Mucosa of stomach (tissue), 1 donor: Measurements from ENCODE around the gene UBE2E2.

Experiments
- H3K27me3 ChIP-seq: one replicate; pipeline ENCODE4 v1.7.0; 2013; ENCODE audit warnings: mild to moderate bottlenecking, low read length; ENCODE audit not compliant: control insufficient read depth, insufficient read depth
- H3K36me3 ChIP-seq: one replicate; pipeline ENCODE4 v1.7.0; 2013; ENCODE audit warnings: low read length; ENCODE audit not compliant: control insufficient read depth, insufficient read depth
- H3K4me1 ChIP-seq: one replicate; pipeline ENCODE4 v1.7.0; 2013; ENCODE audit warnings: mild to moderate bottlenecking, low read length; ENCODE audit not compliant: control insufficient read depth, insufficient read depth
- H3K4me3 ChIP-seq: one replicate; pipeline ENCODE4 v1.7.0; 2013; ENCODE audit warnings: low read length
- H3K9ac ChIP-seq: one replicate; pipeline ENCODE4 v1.7.0; 2013; ENCODE audit warnings: mild to moderate bottlenecking, low read length, moderate library complexity
- H3K9me3 ChIP-seq: one replicate; pipeline ENCODE4 v1.7.0; 2013; ENCODE audit warnings: mild to moderate bottlenecking, low read length, moderate library complexity; ENCODE audit not compliant: control insufficient read depth
- donor health status: Pancreatic carcinoma.

Gene UBE2E2

GRCh38 chr3:23446301-23446700, 243.2 kb downstream of the UBE2E2 start:
- Histone ChIP-seq H3K4me1 (no peaks in the 10 kb centered on the region), H3K4me3 (no peak overlapping the region), H3K9ac (no peak overlapping the region), H3K9me3 (no peaks in the 10 kb centered on the region), H3K27me3 (no peaks in the 10 kb centered on the region), H3K36me3 (no peaks in the 10 kb centered on the region)

GRCh38 chr3:23448998-23449537, 245.9 kb downstream of the UBE2E2 start:
- Histone ChIP-seq H3K4me1 (no peaks in the 10 kb centered on the region), H3K9ac (no peak overlapping the region), H3K27me3 (no peaks in the 10 kb centered on the region), H3K4me3 (no peak overlapping the region), H3K36me3 (no peaks in the 10 kb centered on the region), H3K9me3 (no peaks in the 10 kb centered on the region)

- H3K4me1 ChIP-seq = no peaks in the 10 kb centered on the region
- no peak overlapping the region for H3K4me3 ChIP-seq
- H3K27me3 ChIP-seq = no peaks in the 10 kb centered on the region
Observed at GRCh38 chr3:23450051-23450450, 246.9 kb downstream of the UBE2E2 start.

GRCh38 chr3:23450806-23451205, 247.7 kb downstream of the UBE2E2 start:
- no peaks in the 10 kb centered on the region for H3K27me3 ChIP-seq
- H3K9ac ChIP-seq = no peak overlapping the region
- no peaks in the 10 kb centered on the region for H3K36me3 ChIP-seq
- no peaks in the 10 kb centered on the region for H3K4me1 ChIP-seq
- no peaks in the 10 kb centered on the region for H3K9me3 ChIP-seq
- no peak overlapping the region for H3K4me3 ChIP-seq

More at GRCh38 chr3:23450051-23450450, 246.9 kb downstream of the UBE2E2 start:
- H3K36me3 ChIP-seq = no peaks in the 10 kb centered on the region
- no peak overlapping the region for H3K9ac ChIP-seq
- no peaks in the 10 kb centered on the region for H3K9me3 ChIP-seq

GRCh38 chr3:23452408-23452807, 249.3 kb downstream of the UBE2E2 start:
- H3K4me3 ChIP-seq = no peak overlapping the region
- no peak overlapping the region for H3K9ac ChIP-seq
- no peaks in the 10 kb centered on the region for H3K27me3 ChIP-seq
- H3K9me3 ChIP-seq = no peaks in the 10 kb centered on the region
- no peaks in the 10 kb centered on the region for H3K36me3 ChIP-seq
- no peaks in the 10 kb centered on the region for H3K4me1 ChIP-seq

GRCh38 chr3:23455084-23455483, 252.0 kb downstream of the UBE2E2 start:
- H3K4me1 ChIP-seq = no peaks in the 10 kb centered on the region
- no peaks in the 10 kb centered on the region for H3K36me3 ChIP-seq
- H3K4me3 ChIP-seq = no peak overlapping the region
- no peaks in the 10 kb centered on the region for H3K9me3 ChIP-seq
- no peaks in the 10 kb centered on the region for H3K27me3 ChIP-seq
- no peak overlapping the region for H3K9ac ChIP-seq

- H3K36me3 ChIP-seq = no peaks in the 10 kb centered on the region
- no peak overlapping the region for H3K9ac ChIP-seq
- no peaks in the 10 kb centered on the region for H3K27me3 ChIP-seq
- H3K4me3 ChIP-seq = no peak overlapping the region
- no peaks in the 10 kb centered on the region for H3K4me1 ChIP-seq
- H3K9me3 ChIP-seq = no peaks in the 10 kb centered on the region
Observed at GRCh38 chr3:23455775-23456174, 252.6 kb downstream of the UBE2E2 start.

GRCh38 chr3:23457697-23458096, 254.6 kb downstream of the UBE2E2 start:
- H3K4me1 ChIP-seq = no peaks in the 10 kb centered on the region
- no peaks in the 10 kb centered on the region for H3K36me3 ChIP-seq
- no peak overlapping the region for H3K9ac ChIP-seq
- H3K9me3 ChIP-seq = no peaks in the 10 kb centered on the region
- no peaks in the 10 kb centered on the region for H3K27me3 ChIP-seq
- H3K4me3 ChIP-seq = no peak overlapping the region

- no peak overlapping the region for H3K4me3 ChIP-seq
- no peaks in the 10 kb centered on the region for H3K27me3 ChIP-seq
- H3K9ac ChIP-seq = no peak overlapping the region
- H3K36me3 ChIP-seq = no peaks in the 10 kb centered on the region
- H3K4me1 ChIP-seq = no peaks in the 10 kb centered on the region
- no peaks in the 10 kb centered on the region for H3K9me3 ChIP-seq
Observed at GRCh38 chr3:23459465-23459864, 256.3 kb downstream of the UBE2E2 start.

- H3K9me3 ChIP-seq = no peaks in the 10 kb centered on the region
- no peaks in the 10 kb centered on the region for H3K27me3 ChIP-seq
- no peaks in the 10 kb centered on the region for H3K4me1 ChIP-seq
- no peak overlapping the region for H3K9ac ChIP-seq
- H3K36me3 ChIP-seq = no peaks in the 10 kb centered on the region
- no peak overlapping the region for H3K4me3 ChIP-seq
Observed at GRCh38 chr3:23459889-23460546, 256.9 kb downstream of the UBE2E2 start.

- H3K36me3 ChIP-seq = no peaks in the 10 kb centered on the region
- H3K27me3 ChIP-seq = no peaks in the 10 kb centered on the region
- H3K4me3 ChIP-seq = no peak overlapping the region
- H3K9me3 ChIP-seq = no peaks in the 10 kb centered on the region
- H3K9ac ChIP-seq = no peak overlapping the region
- no peaks in the 10 kb centered on the region for H3K4me1 ChIP-seq
Observed at GRCh38 chr3:23461069-23461468, 257.9 kb downstream of the UBE2E2 start.

GRCh38 chr3:23463791-23464190, 260.7 kb downstream of the UBE2E2 start:
- Histone ChIP-seq H3K27me3 (no peaks in the 10 kb centered on the region), H3K36me3 (no peaks in the 10 kb centered on the region), H3K9ac (no peak overlapping the region), H3K9me3 (no peaks in the 10 kb centered on the region), H3K4me3 (no peak overlapping the region), H3K4me1 (no peaks in the 10 kb centered on the region)

- no peaks in the 10 kb centered on the region for H3K9me3 ChIP-seq
- no peak overlapping the region for H3K9ac ChIP-seq
- no peak overlapping the region for H3K4me3 ChIP-seq
- H3K36me3 ChIP-seq = no peaks in the 10 kb centered on the region
- no peaks in the 10 kb centered on the region for H3K27me3 ChIP-seq
- no peaks in the 10 kb centered on the region for H3K4me1 ChIP-seq
Observed at GRCh38 chr3:23465569-23465968, 262.4 kb downstream of the UBE2E2 start.
